HepG2 (cell line): ENCODE measurements around the gene CCDC69. TPM values are rescaled to one million over a fixed set of nuclear protein-coding genes. Genes with fewer than 3 reads are reported as not detected.

Source experiments
- ATF7-NPFF ChIP-seq: sonication (generic); formaldehyde crosslinking; IDR thresholded peaks from 2 replicates; pipeline ENCODE4 v1.8.1; 2023; ENCODE audit warnings: mild to moderate bottlenecking, low read depth, missing genetic modification reagents, moderate library complexity
- ERF ChIP-seq: IDR thresholded peaks from 2 replicates; pipeline ENCODE4 v1.6.1; 2018; ENCODE audit warnings: missing biosample characterization, missing genetic modification reagents
- FOXK2 ChIP-seq: fragments of 450-650 bp; IDR thresholded peaks from 2 replicates; pipeline ENCODE4 v1.6.1; 2016
- GFI1 ChIP-seq: sonication (generic); formaldehyde crosslinking; IDR thresholded peaks from 2 replicates; pipeline ENCODE4 v1.5.0; 2020; ENCODE audit warnings: missing genetic modification reagents, mild to moderate bottlenecking, borderline replicate concordance
- HDAC1 ChIP-seq: sonication (generic); formaldehyde crosslinking; IDR thresholded peaks from 2 replicates; pipeline ENCODE4 v1.5.1; 2020; ENCODE audit warnings: mild to moderate bottlenecking, missing genetic modification reagents
- HNRNPUL1 ChIP-seq: fragments of 200-400 bp; formaldehyde crosslinking; IDR thresholded peaks from 2 replicates; pipeline ENCODE4 v1.6.1; 2017; ENCODE audit warnings: low read depth, mild to moderate bottlenecking, low read length, moderate library complexity
- KAT7 ChIP-seq: IDR thresholded peaks from 2 replicates; pipeline ENCODE4 v1.6.1; 2018; ENCODE audit warnings: borderline replicate concordance, missing compliant biosample characterization
- MTA3 ChIP-seq: sonication (generic); formaldehyde crosslinking; IDR thresholded peaks from 2 replicates; pipeline ENCODE4 v1.4.0; 2020; ENCODE audit warnings: missing genetic modification reagents
- NR1H2 ChIP-seq: sonication (generic); formaldehyde crosslinking; IDR thresholded peaks from 2 replicates; pipeline ENCODE4 v1.8.1; 2022; ENCODE audit warnings: low read depth, missing genetic modification reagents, borderline replicate concordance
- PHF20 ChIP-seq: sonication (generic); formaldehyde crosslinking; IDR thresholded peaks from 2 replicates; pipeline ENCODE4 v1.5.0; 2020; ENCODE audit warnings: mild to moderate bottlenecking, missing genetic modification reagents
- RARA ChIP-seq: IDR thresholded peaks from 2 replicates; pipeline ENCODE4 v1.6.1; 2016; ENCODE audit warnings: missing genetic modification reagents, missing compliant biosample characterization
- RFX3 ChIP-seq: IDR thresholded peaks from 2 replicates; pipeline ENCODE4 v1.6.1; 2016; ENCODE audit warnings: missing biosample characterization, missing genetic modification reagents
- RXRB ChIP-seq: IDR thresholded peaks from 2 replicates; pipeline ENCODE4 v1.6.1; 2016; ENCODE audit warnings: borderline replicate concordance, missing genetic modification reagents, missing compliant biosample characterization
- SP5 ChIP-seq: IDR thresholded peaks from 2 replicates; pipeline ENCODE4 v1.6.1; 2016; ENCODE audit warnings: low read depth, borderline replicate concordance
- TBX3 ChIP-seq: fragments of 450-650 bp; IDR thresholded peaks from 2 replicates; pipeline ENCODE4 v1.6.1; 2017; ENCODE audit warnings: antibody characterized with exemption, mild to moderate bottlenecking, inconsistent platforms, borderline replicate concordance
- ZKSCAN5 ChIP-seq: sonication (generic); formaldehyde crosslinking; IDR thresholded peaks from 2 replicates; pipeline ENCODE4 v1.5.1; 2020; ENCODE audit warnings: mild to moderate bottlenecking, missing genetic modification reagents
- ZNF567 ChIP-seq: sonication (generic); formaldehyde crosslinking; IDR thresholded peaks from 2 replicates; pipeline ENCODE4 v1.8.1; 2023; ENCODE audit warnings: mild to moderate bottlenecking, missing genetic modification reagents, borderline replicate concordance
- ZNF672 ChIP-seq: sonication (generic); formaldehyde crosslinking; IDR thresholded peaks from 2 replicates; pipeline ENCODE4 v1.8.1; 2022; ENCODE audit warnings: missing genetic modification reagents
- polyA plus RNA-seq, 8 experiments: library from polyadenylated mRNA; depleted of rRNA in 3 of 8; stranded (reverse) in 7 of 8; unstranded in 1 of 8; fragments of >200 nt; fragmentation: Illumina TruSeq in 4 of 8; extraction: Trizol in 4 of 8; gene quantifications; 2 replicates each; pipeline versions ENCODE4 v1.2.1 to v1.2.3, GENCODE V29; 2011 to 2016; ENCODE audit warnings: low read depth in 4 of 8, missing spikeins in 1 of 8, mixed read lengths in 1 of 8; ENCODE audit not compliant: insufficient read depth in 1 of 8
- total RNA-seq, 5 experiments: library from RNA; depleted of rRNA; stranded (reverse); fragments of >200 nt; fragmentation: Illumina TruSeq; extraction: Trizol; gene quantifications; 2 replicates each; pipeline ENCODE4 v1.2.3, GENCODE V29; 2016; ENCODE audit warnings: low read depth in 1 of 5
- TF ChIP-seq, protein P1 (sequence below): sonication (generic); formaldehyde crosslinking; IDR thresholded peaks from 2 replicates; pipeline ENCODE4 v1.5.1; 2020; ENCODE audit warnings: mild to moderate bottlenecking, missing genetic modification reagents, moderate library complexity
- TF ChIP-seq, protein P2 (sequence below): sonication (generic); formaldehyde crosslinking; IDR thresholded peaks from 2 replicates; pipeline ENCODE4 v1.4.0; 2020; ENCODE audit warnings: missing genetic modification reagents, low read depth, mild to moderate bottlenecking, borderline replicate concordance
- TF ChIP-seq, protein P3 (sequence below): sonication (generic); formaldehyde crosslinking; IDR thresholded peaks from 2 replicates; pipeline ENCODE4 v1.4.0; 2020; ENCODE audit warnings: missing genetic modification reagents
- TF ChIP-seq, protein P4 (sequence below): sonication (generic); formaldehyde crosslinking; IDR thresholded peaks from 2 replicates; pipeline ENCODE4 v1.5.1; 2020; ENCODE audit warnings: mild to moderate bottlenecking, missing genetic modification reagents

CCDC69 gene
- total and polyA plus RNA-seq, 2 of the 13 experiments (the other 11 are each of a cell fraction or from before 2014, with no cell fraction given), result 12.2 to 45.2 TPM

DNA sequence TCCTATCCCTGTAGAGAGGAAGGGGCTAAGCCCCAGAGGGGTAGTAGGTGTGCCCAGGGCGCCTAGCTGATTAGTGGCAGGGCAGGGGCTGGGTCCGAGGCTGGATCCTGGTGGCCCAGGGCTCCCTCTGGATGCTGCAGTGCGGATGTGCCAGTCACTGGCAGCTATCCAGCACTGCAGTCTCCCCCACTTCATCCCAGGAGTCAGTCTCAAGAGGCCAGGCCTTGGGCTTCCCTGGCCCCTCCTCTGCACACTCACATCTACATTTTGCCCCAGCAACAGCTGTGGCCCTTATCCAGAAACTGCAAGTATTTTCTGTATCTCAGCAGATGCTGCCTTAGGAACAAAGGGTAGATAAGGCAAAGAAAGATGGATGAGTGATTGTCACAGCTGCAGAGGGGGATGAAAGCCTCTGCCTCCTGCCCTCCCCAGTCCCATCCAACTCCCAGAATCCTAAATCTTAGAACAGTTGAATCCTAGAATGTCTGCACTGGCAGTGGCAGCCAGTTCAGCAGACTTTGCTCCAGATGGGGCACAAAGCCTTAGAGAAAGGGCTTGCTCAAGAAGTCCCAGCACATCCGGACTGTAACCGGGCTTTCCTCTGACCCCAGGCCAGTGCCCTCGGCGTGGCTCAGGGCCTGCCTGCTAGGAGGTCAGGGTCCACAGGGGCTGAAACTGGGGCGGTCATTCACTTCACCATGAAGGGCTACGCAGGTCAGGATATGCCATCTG lies 68.0 kb downstream of the CCDC69 start (continued):
- peak; percentile 35; the same call in 1 of the 2 replicates for TF ChIP-seq SP5 (CRISPR knock-in tag)
- peak; percentile 79 for TF ChIP-seq RXRB (CRISPR knock-in tag)
- TF ChIP-seq RARA, result peak; percentile 92
- TF ChIP-seq, protein P1, sequence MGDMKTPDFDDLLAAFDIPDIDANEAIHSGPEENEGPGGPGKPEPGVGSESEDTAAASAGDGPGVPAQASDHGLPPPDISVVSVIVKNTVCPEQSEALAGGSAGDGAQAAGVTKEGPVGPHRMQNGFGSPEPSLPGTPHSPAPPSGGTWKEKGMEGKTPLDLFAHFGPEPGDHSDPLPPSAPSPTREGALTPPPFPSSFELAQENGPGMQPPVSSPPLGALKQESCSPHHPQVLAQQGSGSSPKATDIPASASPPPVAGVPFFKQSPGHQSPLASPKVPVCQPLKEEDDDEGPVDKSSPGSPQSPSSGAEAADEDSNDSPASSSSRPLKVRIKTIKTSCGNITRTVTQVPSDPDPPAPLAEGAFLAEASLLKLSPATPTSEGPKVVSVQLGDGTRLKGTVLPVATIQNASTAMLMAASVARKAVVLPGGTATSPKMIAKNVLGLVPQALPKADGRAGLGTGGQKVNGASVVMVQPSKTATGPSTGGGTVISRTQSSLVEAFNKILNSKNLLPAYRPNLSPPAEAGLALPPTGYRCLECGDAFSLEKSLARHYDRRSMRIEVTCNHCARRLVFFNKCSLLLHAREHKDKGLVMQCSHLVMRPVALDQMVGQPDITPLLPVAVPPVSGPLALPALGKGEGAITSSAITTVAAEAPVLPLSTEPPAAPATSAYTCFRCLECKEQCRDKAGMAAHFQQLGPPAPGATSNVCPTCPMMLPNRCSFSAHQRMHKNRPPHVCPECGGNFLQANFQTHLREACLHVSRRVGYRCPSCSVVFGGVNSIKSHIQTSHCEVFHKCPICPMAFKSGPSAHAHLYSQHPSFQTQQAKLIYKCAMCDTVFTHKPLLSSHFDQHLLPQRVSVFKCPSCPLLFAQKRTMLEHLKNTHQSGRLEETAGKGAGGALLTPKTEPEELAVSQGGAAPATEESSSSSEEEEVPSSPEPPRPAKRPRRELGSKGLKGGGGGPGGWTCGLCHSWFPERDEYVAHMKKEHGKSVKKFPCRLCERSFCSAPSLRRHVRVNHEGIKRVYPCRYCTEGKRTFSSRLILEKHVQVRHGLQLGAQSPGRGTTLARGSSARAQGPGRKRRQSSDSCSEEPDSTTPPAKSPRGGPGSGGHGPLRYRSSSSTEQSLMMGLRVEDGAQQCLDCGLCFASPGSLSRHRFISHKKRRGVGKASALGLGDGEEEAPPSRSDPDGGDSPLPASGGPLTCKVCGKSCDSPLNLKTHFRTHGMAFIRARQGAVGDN (CRISPR knock-in tag), result peak; percentile 85
- no peak for TF ChIP-seq ATF7-NPFF
- TF ChIP-seq KAT7 (CRISPR knock-in tag), result peak; percentile 62; the same call in 1 of the 2 replicates
- no peak for TF ChIP-seq ZNF567 (CRISPR knock-in tag)
- TF ChIP-seq NR1H2 (CRISPR knock-in tag), result no peak
- TF ChIP-seq ZKSCAN5 (CRISPR knock-in tag), result no peak
- TF ChIP-seq TBX3, result no peak
- no peak for TF ChIP-seq FOXK2
- TF ChIP-seq RFX3, result no peak
- TF ChIP-seq, protein P2, sequence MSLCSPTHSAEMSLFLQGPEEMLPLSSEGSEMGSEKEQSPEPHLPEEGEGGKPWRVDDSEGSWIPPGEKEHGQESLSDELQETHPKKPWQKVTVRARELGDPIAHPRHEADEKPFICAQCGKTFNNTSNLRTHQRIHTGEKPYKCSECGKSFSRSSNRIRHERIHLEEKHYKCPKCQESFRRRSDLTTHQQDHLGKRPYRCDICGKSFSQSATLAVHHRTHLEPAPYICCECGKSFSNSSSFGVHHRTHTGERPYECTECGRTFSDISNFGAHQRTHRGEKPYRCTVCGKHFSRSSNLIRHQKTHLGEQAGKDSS, result no peak
- TF ChIP-seq PHF20 (CRISPR knock-in tag), result no peak
- no peak for TF ChIP-seq HNRNPUL1
- no peak for TF ChIP-seq ZNF672 (CRISPR knock-in tag)
- TF ChIP-seq HDAC1 (CRISPR knock-in tag), result no peak; the same call in 1 of the 2 replicates
- TF ChIP-seq, protein P3, sequence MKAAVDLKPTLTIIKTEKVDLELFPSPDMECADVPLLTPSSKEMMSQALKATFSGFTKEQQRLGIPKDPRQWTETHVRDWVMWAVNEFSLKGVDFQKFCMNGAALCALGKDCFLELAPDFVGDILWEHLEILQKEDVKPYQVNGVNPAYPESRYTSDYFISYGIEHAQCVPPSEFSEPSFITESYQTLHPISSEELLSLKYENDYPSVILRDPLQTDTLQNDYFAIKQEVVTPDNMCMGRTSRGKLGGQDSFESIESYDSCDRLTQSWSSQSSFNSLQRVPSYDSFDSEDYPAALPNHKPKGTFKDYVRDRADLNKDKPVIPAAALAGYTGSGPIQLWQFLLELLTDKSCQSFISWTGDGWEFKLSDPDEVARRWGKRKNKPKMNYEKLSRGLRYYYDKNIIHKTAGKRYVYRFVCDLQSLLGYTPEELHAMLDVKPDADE (CRISPR knock-in tag), result no peak
- TF ChIP-seq, protein P4, sequence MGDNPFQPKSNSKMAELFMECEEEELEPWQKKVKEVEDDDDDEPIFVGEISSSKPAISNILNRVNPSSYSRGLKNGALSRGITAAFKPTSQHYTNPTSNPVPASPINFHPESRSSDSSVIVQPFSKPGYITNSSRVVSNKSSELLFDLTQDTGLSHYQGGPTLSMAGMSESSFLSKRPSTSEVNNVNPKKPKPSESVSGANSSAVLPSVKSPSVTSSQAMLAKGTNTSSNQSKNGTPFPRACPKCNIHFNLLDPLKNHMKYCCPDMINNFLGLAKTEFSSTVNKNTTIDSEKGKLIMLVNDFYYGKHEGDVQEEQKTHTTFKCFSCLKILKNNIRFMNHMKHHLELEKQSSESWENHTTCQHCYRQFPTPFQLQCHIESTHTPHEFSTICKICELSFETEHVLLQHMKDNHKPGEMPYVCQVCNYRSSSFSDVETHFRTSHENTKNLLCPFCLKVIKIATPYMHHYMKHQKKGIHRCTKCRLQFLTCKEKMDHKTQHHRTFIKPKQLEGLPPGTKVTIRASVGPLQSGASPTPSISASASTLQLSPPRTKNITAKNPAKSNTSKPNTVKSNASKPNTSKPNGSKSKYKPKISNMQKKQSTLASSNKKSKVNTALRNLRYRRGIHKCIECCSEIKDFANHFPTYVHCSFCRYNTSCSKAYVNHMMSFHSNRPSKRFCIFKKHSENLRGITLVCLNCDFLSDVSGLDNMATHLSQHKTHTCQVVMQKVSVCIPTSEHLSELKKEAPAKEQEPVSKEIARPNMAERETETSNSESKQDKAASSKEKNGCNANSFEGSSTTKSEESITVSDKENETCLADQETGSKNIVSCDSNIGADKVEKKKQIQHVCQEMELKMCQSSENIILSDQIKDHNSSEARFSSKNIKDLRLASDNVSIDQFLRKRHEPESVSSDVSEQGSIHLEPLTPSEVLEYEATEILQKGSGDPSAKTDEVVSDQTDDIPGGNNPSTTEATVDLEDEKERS (CRISPR knock-in tag), result peak; percentile 60; the same call in 1 of the 2 replicates
- no peak for TF ChIP-seq GFI1 (CRISPR knock-in tag)
- peak; percentile 44; the same call in 1 of the 2 replicates for TF ChIP-seq ERF (CRISPR knock-in tag)
- no peak for TF ChIP-seq MTA3
